Astrocyte of the spinal cord (primary cell): ENCODE data around the gene PTPRN2.
"Not testable (repeated sequence)": the region's sequence is repeated elsewhere in the genome, so short reads cannot be mapped to it uniquely, and the experiment has no call there.

Source experiments
- DNase-seq: peaks from one replicate; pipeline ENCODE4 v3.0.0; 2011; ENCODE audit warnings: low read depth, low spot score
- H3K4me3 ChIP-seq: 2 replicates; pipeline ENCODE4 v1.5.1; 2011; ENCODE audit warnings: low read depth, mild to moderate bottlenecking, low read length, moderate library complexity
- in situ Hi-C: cut with HindIII; loops from 2 replicates; pipeline ENCODE4 v1.10.0; 2017; ENCODE audit warnings: low sequenced_read_pairs
- TF ChIP-seq, protein P1 (sequence below): IDR thresholded peaks from 2 replicates; pipeline ENCODE4 v1.5.1; 2012; ENCODE audit warnings: low read depth, mild to moderate bottlenecking, low read length, inconsistent platforms

Gene PTPRN2

DNA sequence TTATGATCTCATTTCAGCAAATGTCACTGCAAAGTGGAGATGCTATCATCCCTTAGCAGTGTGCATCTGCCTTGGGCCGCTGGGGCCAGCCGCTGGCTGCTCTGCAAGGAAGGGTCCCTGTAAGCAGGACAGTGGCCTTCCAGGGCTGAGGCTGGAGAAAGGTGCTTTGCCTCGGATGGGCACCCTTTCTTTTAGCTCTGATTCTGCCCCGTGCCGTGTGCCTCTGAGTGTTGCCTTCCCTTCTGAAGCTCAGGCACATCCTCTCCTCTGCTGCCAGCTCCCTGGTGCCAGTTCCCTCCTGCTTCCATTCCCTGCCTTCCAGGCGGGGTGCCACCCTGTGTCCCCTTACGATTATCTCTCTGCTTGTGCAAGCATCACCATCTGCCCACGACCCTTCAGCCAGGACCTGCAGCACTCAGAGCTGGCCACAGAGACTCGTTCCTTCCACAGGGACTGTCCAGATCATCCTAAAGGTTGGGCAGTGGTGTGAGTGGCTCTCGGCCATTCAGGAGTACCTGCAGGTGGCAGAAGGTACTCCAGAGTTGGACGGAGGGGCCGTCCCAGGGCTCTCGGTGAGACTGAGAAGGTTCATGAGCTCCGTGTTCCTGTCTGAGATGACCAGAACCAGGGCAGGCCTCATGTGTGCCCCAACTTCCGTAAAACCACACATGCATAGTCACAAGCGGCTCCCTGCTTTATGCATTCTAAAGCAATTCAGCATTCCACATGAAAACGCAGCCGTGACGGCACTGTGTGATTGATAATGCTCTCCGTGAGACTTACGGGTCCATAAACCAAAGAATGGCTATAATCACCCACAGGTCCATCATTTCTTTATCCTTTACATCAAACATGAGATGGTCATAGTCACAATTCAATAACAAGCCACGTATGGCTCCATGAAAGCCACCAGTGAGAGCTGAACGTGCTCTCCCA, 879.4 kb downstream of the PTPRN2 start:
- DNase-seq, result no peak
- H3K4me3 ChIP-seq, result no peak overlapping the region
- TF ChIP-seq, protein P1, sequence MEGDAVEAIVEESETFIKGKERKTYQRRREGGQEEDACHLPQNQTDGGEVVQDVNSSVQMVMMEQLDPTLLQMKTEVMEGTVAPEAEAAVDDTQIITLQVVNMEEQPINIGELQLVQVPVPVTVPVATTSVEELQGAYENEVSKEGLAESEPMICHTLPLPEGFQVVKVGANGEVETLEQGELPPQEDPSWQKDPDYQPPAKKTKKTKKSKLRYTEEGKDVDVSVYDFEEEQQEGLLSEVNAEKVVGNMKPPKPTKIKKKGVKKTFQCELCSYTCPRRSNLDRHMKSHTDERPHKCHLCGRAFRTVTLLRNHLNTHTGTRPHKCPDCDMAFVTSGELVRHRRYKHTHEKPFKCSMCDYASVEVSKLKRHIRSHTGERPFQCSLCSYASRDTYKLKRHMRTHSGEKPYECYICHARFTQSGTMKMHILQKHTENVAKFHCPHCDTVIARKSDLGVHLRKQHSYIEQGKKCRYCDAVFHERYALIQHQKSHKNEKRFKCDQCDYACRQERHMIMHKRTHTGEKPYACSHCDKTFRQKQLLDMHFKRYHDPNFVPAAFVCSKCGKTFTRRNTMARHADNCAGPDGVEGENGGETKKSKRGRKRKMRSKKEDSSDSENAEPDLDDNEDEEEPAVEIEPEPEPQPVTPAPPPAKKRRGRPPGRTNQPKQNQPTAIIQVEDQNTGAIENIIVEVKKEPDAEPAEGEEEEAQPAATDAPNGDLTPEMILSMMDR, result no peak
- in situ Hi-C loops, result no loop called here

DNA sequence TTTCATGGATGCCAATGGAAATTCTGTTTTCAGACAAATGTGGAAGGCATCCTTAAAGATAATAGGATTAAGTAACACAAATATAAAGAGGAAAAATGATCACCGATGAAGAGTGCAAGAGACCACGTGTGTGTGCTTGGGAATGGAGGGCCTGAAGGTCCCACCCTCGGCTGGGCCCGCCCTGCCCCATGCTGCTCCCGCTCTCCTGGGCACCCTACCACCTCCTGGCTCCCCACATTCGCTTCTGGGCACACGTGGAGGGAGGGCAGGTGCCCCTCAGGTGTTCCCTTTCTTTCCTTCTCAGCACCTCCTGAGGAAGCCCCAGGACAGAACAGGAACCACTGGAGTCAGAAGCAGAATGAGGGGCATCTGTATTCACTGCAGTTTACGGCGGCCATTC, 883.3 kb downstream of the PTPRN2 start:
- no peak overlapping the region for H3K4me3 ChIP-seq
- in situ Hi-C loops, result no loop called here
- no peak for DNase-seq
- TF ChIP-seq, protein P1, result no peak

DNA sequence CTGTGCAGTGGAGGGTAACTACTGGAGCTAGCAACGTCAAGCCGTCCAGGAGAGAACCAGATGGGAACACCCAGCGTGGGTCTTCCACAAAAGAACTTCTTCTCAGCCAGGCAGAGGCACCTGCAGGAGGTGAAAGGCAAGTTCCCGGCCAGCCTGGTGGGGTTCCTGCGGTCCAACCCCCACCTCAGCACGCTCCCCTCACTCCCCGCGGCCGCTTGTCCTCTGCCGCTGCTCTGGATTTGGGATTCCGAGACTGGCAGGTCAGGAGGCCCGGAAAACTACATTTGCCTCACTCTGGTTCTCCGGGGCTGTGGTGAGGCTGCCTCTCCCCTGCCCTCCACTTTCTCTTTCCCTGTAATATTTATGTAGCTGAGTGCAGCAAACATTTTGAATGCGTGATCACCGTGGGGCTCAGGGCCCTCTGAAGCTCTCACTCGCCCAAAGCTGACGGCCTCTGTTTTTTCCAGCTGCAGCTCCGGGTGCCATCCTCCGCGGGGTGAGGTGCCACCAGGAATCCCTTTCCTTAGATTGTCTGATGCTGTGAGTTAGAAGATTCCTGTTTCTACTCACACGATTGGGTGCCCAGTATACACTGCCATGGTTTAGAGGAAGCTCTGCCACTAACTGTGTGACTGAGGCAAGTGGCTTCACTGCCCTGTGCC, 884.0 kb downstream of the PTPRN2 start:
- DNase-seq, result no peak
- H3K4me3 ChIP-seq, result no peak overlapping the region
- in situ Hi-C loops, result no loop called here
- TF ChIP-seq, protein P1, result no peak

DNA sequence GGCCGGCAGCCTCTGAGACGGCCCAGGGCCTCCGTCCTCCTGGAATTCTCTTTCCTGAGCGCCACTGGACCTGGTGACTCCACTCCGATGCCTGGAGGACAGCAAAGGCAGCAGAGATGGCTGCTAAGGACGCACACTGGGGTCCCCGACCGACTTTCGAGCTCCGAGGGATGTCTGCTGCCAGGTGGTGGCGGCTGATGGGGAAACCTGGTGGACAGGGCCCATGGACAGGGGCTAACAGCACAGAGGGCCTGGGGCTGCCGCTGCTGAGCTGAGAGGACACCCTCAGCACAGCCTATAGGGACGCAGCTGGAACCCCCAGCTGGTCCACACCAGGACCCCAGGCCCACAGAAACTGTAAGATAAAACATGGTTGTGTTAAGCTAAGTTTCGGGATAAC, 884.5 kb downstream of the PTPRN2 start:
- TF ChIP-seq, protein P1, result no peak
- no peak overlapping the region for H3K4me3 ChIP-seq
- DNase-seq, result no peak
- in situ Hi-C loops, result no loop called here

DNA sequence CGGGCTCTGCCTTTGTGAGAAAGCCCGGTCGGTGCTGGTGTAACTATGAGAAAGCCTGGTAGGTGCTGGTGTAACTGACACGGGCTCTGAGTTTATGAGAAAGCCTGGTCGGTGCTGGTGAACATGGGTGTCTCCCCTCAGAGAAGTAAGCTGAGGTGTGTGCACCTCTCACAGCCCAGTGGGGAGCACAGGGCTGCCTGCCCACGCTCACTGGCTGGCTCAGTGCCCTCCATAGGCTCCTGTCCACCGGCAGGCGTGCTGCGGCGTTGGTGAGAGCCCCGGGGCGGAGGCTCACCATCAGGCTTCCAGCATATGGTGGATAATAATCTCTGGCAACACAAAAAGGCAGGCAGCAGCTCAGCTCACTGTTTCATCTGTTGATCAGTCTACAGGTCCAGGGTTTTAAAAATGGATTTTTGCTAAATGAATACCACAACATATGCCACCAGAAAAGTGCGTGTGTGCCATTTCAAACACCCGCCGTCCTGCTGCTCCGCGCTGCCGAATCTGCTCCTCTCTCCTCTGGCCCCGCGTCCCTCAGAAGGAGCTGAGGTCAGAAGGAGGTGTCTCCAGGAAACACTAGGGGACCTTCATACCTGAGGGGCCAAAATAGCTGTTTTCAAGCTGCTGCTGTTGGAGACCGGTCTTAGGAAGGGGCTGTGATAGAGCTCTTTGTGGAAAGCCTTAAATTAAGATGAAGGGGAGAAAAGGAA, 885.2 kb downstream of the PTPRN2 start:
- no peak for DNase-seq
- TF ChIP-seq, protein P1, result no peak
- in situ Hi-C loops, result no loop called here
- no peak overlapping the region for H3K4me3 ChIP-seq

DNA sequence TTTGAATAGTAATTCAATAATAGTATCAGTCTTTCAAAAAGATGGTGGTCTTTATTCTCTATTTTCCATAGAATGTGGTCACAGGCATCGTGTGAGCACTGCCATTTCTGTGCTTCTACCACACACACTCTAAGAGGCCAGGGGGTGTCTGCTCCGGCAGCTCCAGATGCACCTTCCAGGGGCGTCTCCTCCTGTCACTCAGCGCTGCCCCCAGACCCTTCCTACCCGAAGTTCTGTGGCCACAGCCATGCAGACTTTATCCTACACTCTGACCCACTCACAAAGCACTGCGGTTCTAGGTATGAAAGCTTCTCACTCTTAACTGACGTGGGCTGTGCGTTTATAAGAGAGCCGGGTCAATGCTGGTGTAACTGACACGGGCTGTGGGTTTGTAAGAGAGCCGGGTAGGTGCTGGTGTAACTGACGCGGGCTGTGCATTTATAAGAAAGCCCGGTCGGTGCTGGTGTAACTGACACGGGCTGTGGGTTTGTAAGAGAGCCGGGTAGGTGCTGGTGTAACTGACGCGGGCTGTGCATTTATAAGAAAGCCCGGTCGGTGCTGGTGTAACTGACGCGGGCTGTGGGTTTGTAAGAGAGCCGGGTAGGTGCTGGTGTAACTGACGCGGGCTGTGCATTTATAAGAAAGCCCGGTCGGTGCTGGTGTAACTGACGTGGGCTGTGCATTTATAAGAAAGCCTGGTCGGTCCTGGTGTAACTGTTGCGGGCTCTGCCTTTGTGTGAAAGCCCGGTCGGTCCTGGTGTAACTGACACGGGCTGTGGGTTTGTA, 886.0 kb downstream of the PTPRN2 start:
- DNase-seq, in situ Hi-C loops, H3K4me3 ChIP-seq: not testable (repeated sequence)
